Effector memory CD4-positive, alpha-beta T cell (primary cell): ENCODE data around the gene PIAS4.
A peak's percentile ranks its signal among the peaks of the same experiment; 100 is the strongest.

Source experiments
- DNase-seq, 3 donors: peaks; one replicate each; pipeline ENCODE4 v3.0.0-alpha.2; 2020
- H3K27ac ChIP-seq: 2 replicates; pipeline ENCODE4 v1.7.0; 2013; ENCODE audit warnings: mild to moderate bottlenecking, low read length, moderate library complexity; ENCODE audit not compliant: insufficient read depth, poor library complexity, severe bottlenecking
- H3K27me3 ChIP-seq: replicated peaks from 2 replicates; pipeline ENCODE4 v1.7.0; 2013; ENCODE audit warnings: mild to moderate bottlenecking, low read length; ENCODE audit not compliant: insufficient read depth, control insufficient read depth, poor library complexity, severe bottlenecking
- H3K36me3 ChIP-seq: 2 replicates; pipeline ENCODE4 v1.7.0; 2013; ENCODE audit warnings: mild to moderate bottlenecking, low read length, moderate library complexity; ENCODE audit not compliant: control insufficient read depth, insufficient read depth
- H3K4me1 ChIP-seq: 2 replicates; pipeline ENCODE4 v1.7.0; 2013; ENCODE audit warnings: low read length, mild to moderate bottlenecking; ENCODE audit not compliant: control insufficient read depth, insufficient read depth, poor library complexity, severe bottlenecking
- H3K4me3 ChIP-seq: 2 replicates; pipeline ENCODE4 v1.7.0; 2013; ENCODE audit warnings: low read length, low read depth, mild to moderate bottlenecking; ENCODE audit not compliant: insufficient read depth, poor library complexity, severe bottlenecking
- H3K9me3 ChIP-seq: 2 replicates; pipeline ENCODE4 v1.7.0; 2013; ENCODE audit warnings: mild to moderate bottlenecking, low read length, moderate library complexity; ENCODE audit not compliant: control insufficient read depth

The PIAS4 gene

GRCh38 chr19:4081441-4082129, 74.0 kb downstream of the PIAS4 start:
- Histone ChIP-seq H3K4me3 (no peak overlapping the region), H3K4me1 (peaks cover 50% of the 10 kb centered on the region), H3K36me3 (no peaks in the 10 kb centered on the region), H3K9me3 (no peaks in the 10 kb centered on the region), H3K27ac (no peak overlapping the region), H3K27me3 (no peaks in the 10 kb centered on the region)
- DNase-seq: no peak

- Histone ChIP-seq H3K4me1 (peaks cover 52% of the 10 kb centered on the region), H3K9me3 (no peaks in the 10 kb centered on the region), H3K27ac (no peak overlapping the region), H3K27me3 (no peaks in the 10 kb centered on the region), H3K36me3 (no peaks in the 10 kb centered on the region), H3K4me3 (no peak overlapping the region)
- DNase-seq: no peak
Measured at GRCh38 chr19:4082172-4082571, 74.6 kb downstream of the PIAS4 start.

- Histone ChIP-seq H3K36me3 (no peaks in the 10 kb centered on the region), H3K4me1 (peaks cover 57% of the 10 kb centered on the region), H3K9me3 (no peaks in the 10 kb centered on the region), H3K27ac (peak overlapping the region; percentile 53), H3K4me3 (peak overlapping the region; percentile 28), H3K27me3 (no peaks in the 10 kb centered on the region)
- DNase-seq: peak in 1 of 3 donors; percentile 37
Measured at GRCh38 chr19:4083677-4084546, 76.4 kb downstream of the PIAS4 start.

GRCh38 chr19:4084547-4084877, 77.0 kb downstream of the PIAS4 start:
- peak overlapping the region; percentile 53 for H3K27ac ChIP-seq
- H3K36me3 ChIP-seq: no peaks in the 10 kb centered on the region
- H3K27me3 ChIP-seq: no peaks in the 10 kb centered on the region
- H3K4me1 ChIP-seq: peaks cover 62% of the 10 kb centered on the region
- DNase-seq: no peak
- no peaks in the 10 kb centered on the region for H3K9me3 ChIP-seq
- H3K4me3 ChIP-seq: peak overlapping the region; percentile 28

GRCh38 chr19:4086411-4086867, 78.9 kb downstream of the PIAS4 start:
- Histone ChIP-seq H3K27ac (no peak overlapping the region), H3K9me3 (no peaks in the 10 kb centered on the region), H3K4me1 (peaks cover 66% of the 10 kb centered on the region)

GRCh38 chr19:4087787-4088679, 80.5 kb downstream of the PIAS4 start:
- H3K4me1 ChIP-seq: peaks cover 60% of the 10 kb centered on the region
- H3K27ac ChIP-seq: peak overlapping the region; percentile 13

More at GRCh38 chr19:4086411-4086867, 78.9 kb downstream of the PIAS4 start:
- DNase-seq: no peak
- Histone ChIP-seq H3K36me3 (no peaks in the 10 kb centered on the region), H3K4me3 (no peak overlapping the region), H3K27me3 (no peaks in the 10 kb centered on the region)

GRCh38 chr19:4088975-4089374, 81.4 kb downstream of the PIAS4 start:
- DNase-seq: peak; percentile 44 to 54 (median 47)
- no peaks in the 10 kb centered on the region for H3K9me3 ChIP-seq
- H3K27me3 ChIP-seq: no peaks in the 10 kb centered on the region
- peak overlapping the region; percentile 5 for H3K4me3 ChIP-seq
- peaks cover 50% of the 10 kb centered on the region for H3K4me1 ChIP-seq
- peak overlapping the region; percentile 66 for H3K27ac ChIP-seq
- H3K36me3 ChIP-seq: no peaks in the 10 kb centered on the region

More at GRCh38 chr19:4087787-4088679, 80.5 kb downstream of the PIAS4 start:
- Histone ChIP-seq H3K4me3 (peak overlapping the region; percentile 17), H3K27me3 (no peaks in the 10 kb centered on the region), H3K36me3 (no peaks in the 10 kb centered on the region), H3K9me3 (no peaks in the 10 kb centered on the region)
- no peak for DNase-seq
